Measurements from ENCODE around the gene MTRF1.
"Not testable (repeated sequence)": the region's sequence is repeated elsewhere in the genome, so short reads cannot be mapped to it uniquely, and the experiment has no call there.

MTRF1 gene

GRCh38 chr13:41178040-41178439 lies 85.3 kb downstream of the MTRF1 start:
- DNase-seq = no peak

DNA sequence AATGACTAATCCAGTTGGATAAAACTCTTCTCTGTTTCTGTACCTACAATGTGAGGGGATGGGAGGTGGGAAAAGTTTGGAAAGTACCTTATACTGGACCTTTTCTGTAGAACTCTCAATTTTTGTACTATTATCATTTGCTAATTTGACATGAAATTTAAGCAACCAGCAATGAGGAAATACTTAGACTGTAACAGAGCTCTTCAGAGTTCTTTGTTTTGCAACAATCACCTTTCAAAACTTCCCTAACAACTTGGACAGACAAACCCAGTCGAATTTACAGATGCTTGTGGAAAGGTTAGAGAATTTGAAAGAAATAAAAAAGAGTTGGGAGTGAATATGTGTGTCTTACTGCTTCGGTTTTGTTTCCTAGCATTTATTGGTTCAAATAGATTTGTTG lies 85.8 kb downstream of the MTRF1 start:
- DNase-seq = no peak

GRCh38 chr13:41175576-41175975 lies 87.8 kb downstream of the MTRF1 start:
- not testable (repeated sequence) for DNase-seq
